ENCODE measurements around the gene PTPN12.

GRCh38 chr7:77661816-77662215, 124.7 kb downstream of the PTPN12 start:
- TF ChIP-seq CTCF (conservative IDR thresholded peaks at IDR 0.05 in 1 of 2, IDR thresholded peaks at IDR 0.05 in 1 of 2; ENCODE audit: extremely low read depth in 1 of 2, insufficient read depth in 1 of 2, low read depth in 1 of 2, low read length in 2 of 2): no peak
- no peak for TF ChIP-seq EZH2 (IDR thresholded peaks at IDR 0.05; ENCODE audit: borderline replicate concordance, low read length)
